ENCODE measurements around the gene THBD. TPM values are rescaled to one million over a fixed set of nuclear protein-coding genes. Genes with fewer than 3 reads are reported as not detected.

The THBD gene
- total RNA-seq, 2 experiments from 2014 or later = not detected

GRCh38 chr20:23003077-23003635 lies 46.3 kb downstream of the THBD start:
- H3K27ac Mint-ChIP-seq = no peak overlapping the region
- H3K4me1 Mint-ChIP-seq = no peaks in the 10 kb centered on the region
- no peak for ATAC-seq

GRCh38 chr20:23002276-23002675 lies 47.2 kb downstream of the THBD start:
- no peaks in the 10 kb centered on the region for H3K4me1 Mint-ChIP-seq
- H3K9me3 Mint-ChIP-seq (ENCODE audit: low read depth) = no peaks in the 10 kb centered on the region
- intact Hi-C loops (cut with DNase I, micrococcal nuclease) = no loop called here
- ATAC-seq (no peak), DNase-seq (no peak)
- H3K4me3 Mint-ChIP-seq = no peak overlapping the region
- H3K27me3 Mint-ChIP-seq = peaks cover 2% of the 10 kb centered on the region
- H3K27ac Mint-ChIP-seq = no peak overlapping the region
- ChIA-PET CTCF (interaction anchor here (0.6 kb wide), 1 partner anchor 182 kb away, joined by 3 read pairs; no protein-coding TSS in a partner anchor), POLR2A (no interaction called here)
- no peaks in the 10 kb centered on the region for H3K36me3 Mint-ChIP-seq (ENCODE audit: low read depth)

More at GRCh38 chr20:23003077-23003635, 46.3 kb downstream of the THBD start:
- no peak overlapping the region for H3K4me3 Mint-ChIP-seq
- CTCF ChIA-PET = interaction anchor here (0.6 kb wide), 1 partner anchor 182 kb away, joined by 3 read pairs; no protein-coding TSS in a partner anchor
- no peaks in the 10 kb centered on the region for H3K36me3 Mint-ChIP-seq (ENCODE audit: low read depth)
- DNase-seq = no peak
- no peaks in the 10 kb centered on the region for H3K9me3 Mint-ChIP-seq (ENCODE audit: low read depth)
- POLR2A ChIA-PET = no interaction called here
- intact Hi-C loops (cut with DNase I, micrococcal nuclease) = no loop called here
- H3K27me3 Mint-ChIP-seq = peaks cover 2% of the 10 kb centered on the region

- no peak for ATAC-seq
- Mint-ChIP-seq H3K27me3 (peaks cover 2% of the 10 kb centered on the region), H3K27ac (no peak overlapping the region), H3K4me3 (no peak overlapping the region), H3K36me3 (ENCODE audit: low read depth) (no peaks in the 10 kb centered on the region), H3K9me3 (ENCODE audit: low read depth) (no peaks in the 10 kb centered on the region), H3K4me1 (no peaks in the 10 kb centered on the region)
- POLR2A ChIA-PET = no interaction called here
- intact Hi-C loops (cut with DNase I, micrococcal nuclease) = no loop called here
- DNase-seq = no peak
- CTCF ChIA-PET = no interaction called here
These were observed 49.1 kb downstream of the THBD start for GRCh38 chr20:23000232-23000947.

GRCh38 chr20:22999756-23000155 lies 49.7 kb downstream of the THBD start:
- Mint-ChIP-seq H3K27ac (no peak overlapping the region), H3K9me3 (ENCODE audit: low read depth) (no peaks in the 10 kb centered on the region), H3K4me1 (no peaks in the 10 kb centered on the region), H3K36me3 (ENCODE audit: low read depth) (no peaks in the 10 kb centered on the region), H3K27me3 (peaks cover 2% of the 10 kb centered on the region), H3K4me3 (no peak overlapping the region)
- ATAC-seq (no peak), DNase-seq (no peak)
- ChIA-PET POLR2A (no interaction called here), CTCF (no interaction called here)
- intact Hi-C loops (cut with DNase I, micrococcal nuclease) = no loop called here

GRCh38 chr20:22998476-22998875 lies 51.0 kb downstream of the THBD start:
- Mint-ChIP-seq H3K4me1 (no peaks in the 10 kb centered on the region), H3K27me3 (peaks cover 2% of the 10 kb centered on the region), H3K27ac (no peak overlapping the region), H3K36me3 (ENCODE audit: low read depth) (no peaks in the 10 kb centered on the region), H3K4me3 (no peak overlapping the region), H3K9me3 (ENCODE audit: low read depth) (no peaks in the 10 kb centered on the region)
- intact Hi-C loops (cut with DNase I, micrococcal nuclease) = no loop called here
- no peak for ATAC-seq
- CTCF ChIA-PET = no interaction called here
- DNase-seq = no peak
- POLR2A ChIA-PET = no interaction called here

GRCh38 chr20:22995923-22996322 lies 53.5 kb downstream of the THBD start:
- Mint-ChIP-seq H3K4me1 (no peaks in the 10 kb centered on the region), H3K27me3 (peaks cover 2% of the 10 kb centered on the region), H3K4me3 (no peak overlapping the region), H3K27ac (no peak overlapping the region), H3K9me3 (ENCODE audit: low read depth) (peaks cover 3% of the 10 kb centered on the region), H3K36me3 (ENCODE audit: low read depth) (no peaks in the 10 kb centered on the region)
- intact Hi-C loops (cut with DNase I, micrococcal nuclease) = no loop called here
- ChIA-PET CTCF (no interaction called here), POLR2A (no interaction called here)
- ATAC-seq (no peak), DNase-seq (no peak)

Other genes starting within 250 kb of the THBD start
- not detected for gene SSTR4, start 14.4 kb downstream of the THBD start, total RNA-seq
- under 1 TPM; 0.82 to 0.84 TPM for gene CD93, start 36.7 kb upstream of the THBD start, total RNA-seq

All from activated CD4-positive, alpha-beta T cell treated with anti-CD3 and anti-CD28 coated beads for 36 hours (primary cell).